ENCODE measurements around the gene COBL.

Gene COBL

GRCh38 chr7:51027935-51028830 is 288.4 kb downstream of the COBL start:
- no peak for TF ChIP-seq CTCF (conservative IDR thresholded peaks at IDR 0.05)
- no peak overlapping the region for H3K27ac ChIP-seq

- H3K27ac ChIP-seq = no peak overlapping the region
- no peak for TF ChIP-seq CTCF (conservative IDR thresholded peaks at IDR 0.05)
These were observed 289.3 kb downstream of the COBL start for GRCh38 chr7:51027106-51027934.

- no peak overlapping the region for H3K27ac ChIP-seq
- TF ChIP-seq CTCF (conservative IDR thresholded peaks at IDR 0.05) = no peak
These were observed 290.3 kb downstream of the COBL start for GRCh38 chr7:51026341-51026740.

- TF ChIP-seq CTCF (conservative IDR thresholded peaks at IDR 0.05) = no peak
- no peak overlapping the region for H3K27ac ChIP-seq
These were observed 290.9 kb downstream of the COBL start for GRCh38 chr7:51025668-51026067.

- H3K27ac ChIP-seq = no peak overlapping the region
- no peak for TF ChIP-seq CTCF (conservative IDR thresholded peaks at IDR 0.05)
These were observed 291.7 kb downstream of the COBL start for GRCh38 chr7:51024867-51025266.

GRCh38 chr7:51023547-51023946 is 293.1 kb downstream of the COBL start:
- no peak for TF ChIP-seq CTCF (conservative IDR thresholded peaks at IDR 0.05)
- no peak overlapping the region for H3K27ac ChIP-seq

GRCh38 chr7:51022821-51023220 is 293.8 kb downstream of the COBL start:
- H3K27ac ChIP-seq = no peak overlapping the region
- TF ChIP-seq CTCF (conservative IDR thresholded peaks at IDR 0.05) = no peak

Measured in VCaP (cell line).